ENCODE results near the gene SBF2.

- TF ChIP-seq POLR2A (IDR thresholded peaks at IDR 0.05) (no peak), POLR2AphosphoS5 (IDR thresholded peaks at IDR 0.05) (no peak)
These were observed 8.7 kb downstream of the SBF2 start for GRCh38 chr11:10285148-10285802.
